ENCODE measurements around the gene KIF25. TPM values are rescaled to one million over a fixed set of nuclear protein-coding genes. Genes with fewer than 3 reads are reported as not detected.

The KIF25 gene
- total RNA-seq, 4 donors from 2014 or later = 0.28 TPM; not detected in 3

- no peak for DNase-seq
- H3K9me3 ChIP-seq = no peaks in the 10 kb centered on the region
- intact Hi-C loops (cut with DNase I; ENCODE audit: low total_unique reads) = no loop called here
- no peaks in the 10 kb centered on the region for H3K4me1 ChIP-seq
- no peak overlapping the region for H3K4me3 ChIP-seq
- TF ChIP-seq CTCF (IDR thresholded peaks at IDR 0.05) (no peak), POLR2A (IDR thresholded peaks at IDR 0.05) (no peak)
- H3K27ac ChIP-seq = no peak overlapping the region
- H3K27me3 ChIP-seq = no peaks in the 10 kb centered on the region
- no peaks in the 10 kb centered on the region for H3K36me3 ChIP-seq
These were observed 21.2 kb downstream of the KIF25 start for GRCh38 chr6:168018664-168019063.

GRCh38 chr6:168020242-168020641 is 22.8 kb downstream of the KIF25 start:
- Histone ChIP-seq H3K36me3 (no peaks in the 10 kb centered on the region), H3K27ac (no peak overlapping the region), H3K4me3 (no peak overlapping the region), H3K9me3 (no peaks in the 10 kb centered on the region), H3K4me1 (no peaks in the 10 kb centered on the region), H3K27me3 (no peaks in the 10 kb centered on the region)
- no peak for TF ChIP-seq CTCF (IDR thresholded peaks at IDR 0.05)
- no peak for TF ChIP-seq POLR2A (IDR thresholded peaks at IDR 0.05)
- intact Hi-C loops (cut with DNase I; ENCODE audit: low total_unique reads) = no loop called here
- DNase-seq = no peak

GRCh38 chr6:168021581-168021980 is 24.1 kb downstream of the KIF25 start:
- Histone ChIP-seq H3K27ac (no peak overlapping the region), H3K4me3 (no peak overlapping the region), H3K9me3 (no peaks in the 10 kb centered on the region), H3K4me1 (no peaks in the 10 kb centered on the region), H3K27me3 (no peaks in the 10 kb centered on the region), H3K36me3 (no peaks in the 10 kb centered on the region)
- intact Hi-C loops (cut with DNase I; ENCODE audit: low total_unique reads) = no loop called here
- no peak for DNase-seq
- no peak for TF ChIP-seq POLR2A (IDR thresholded peaks at IDR 0.05)
- TF ChIP-seq CTCF (IDR thresholded peaks at IDR 0.05) = no peak

GRCh38 chr6:168022488-168023321 is 25.2 kb downstream of the KIF25 start:
- Histone ChIP-seq H3K27me3 (no peaks in the 10 kb centered on the region), H3K27ac (no peak overlapping the region), H3K4me3 (no peak overlapping the region), H3K4me1 (no peaks in the 10 kb centered on the region), H3K36me3 (no peaks in the 10 kb centered on the region), H3K9me3 (no peaks in the 10 kb centered on the region)
- no peak for DNase-seq
- TF ChIP-seq CTCF (IDR thresholded peaks at IDR 0.05) (no peak), POLR2A (IDR thresholded peaks at IDR 0.05) (no peak)
- intact Hi-C loops (cut with DNase I; ENCODE audit: low total_unique reads) = no loop called here

GRCh38 chr6:168024951-168025510 is 27.6 kb downstream of the KIF25 start:
- intact Hi-C loops (cut with DNase I; ENCODE audit: low total_unique reads) = no loop called here
- DNase-seq = no peak
- no peak overlapping the region for H3K27ac ChIP-seq

More at GRCh38 chr6:168024951-168025510, 27.6 kb downstream of the KIF25 start:
- H3K4me3 ChIP-seq = no peak overlapping the region
- no peaks in the 10 kb centered on the region for H3K27me3 ChIP-seq
- no peaks in the 10 kb centered on the region for H3K36me3 ChIP-seq
- H3K4me1 ChIP-seq = no peaks in the 10 kb centered on the region
- TF ChIP-seq CTCF (IDR thresholded peaks at IDR 0.05) (no peak), POLR2A (IDR thresholded peaks at IDR 0.05) (no peak)
- H3K9me3 ChIP-seq = no peaks in the 10 kb centered on the region

Data from uterus (tissue), 4 donors.